ES-I3 (cell line): ENCODE results near the gene P2RY2.

Experiments
- H3K36me3 ChIP-seq: 2 replicates; pipeline ENCODE4 v1.6.1; 2013; ENCODE audit warnings: mild to moderate bottlenecking, low read length, control low read depth, moderate library complexity; ENCODE audit not compliant: insufficient read depth
- H3K4me1 ChIP-seq: 2 replicates; pipeline ENCODE4 v1.6.1; 2013; ENCODE audit warnings: mild to moderate bottlenecking, control low read depth, low read length; ENCODE audit not compliant: insufficient read depth
- H3K9ac ChIP-seq: 2 replicates; pipeline ENCODE4 v1.6.1; 2013; ENCODE audit warnings: low read depth, mild to moderate bottlenecking, low read length, moderate library complexity
- H3K9me3 ChIP-seq: 2 replicates; pipeline ENCODE4 v1.6.1; 2013; ENCODE audit warnings: mild to moderate bottlenecking, low read length, moderate library complexity; ENCODE audit not compliant: control insufficient read depth, insufficient read depth

P2RY2 gene

DNA sequence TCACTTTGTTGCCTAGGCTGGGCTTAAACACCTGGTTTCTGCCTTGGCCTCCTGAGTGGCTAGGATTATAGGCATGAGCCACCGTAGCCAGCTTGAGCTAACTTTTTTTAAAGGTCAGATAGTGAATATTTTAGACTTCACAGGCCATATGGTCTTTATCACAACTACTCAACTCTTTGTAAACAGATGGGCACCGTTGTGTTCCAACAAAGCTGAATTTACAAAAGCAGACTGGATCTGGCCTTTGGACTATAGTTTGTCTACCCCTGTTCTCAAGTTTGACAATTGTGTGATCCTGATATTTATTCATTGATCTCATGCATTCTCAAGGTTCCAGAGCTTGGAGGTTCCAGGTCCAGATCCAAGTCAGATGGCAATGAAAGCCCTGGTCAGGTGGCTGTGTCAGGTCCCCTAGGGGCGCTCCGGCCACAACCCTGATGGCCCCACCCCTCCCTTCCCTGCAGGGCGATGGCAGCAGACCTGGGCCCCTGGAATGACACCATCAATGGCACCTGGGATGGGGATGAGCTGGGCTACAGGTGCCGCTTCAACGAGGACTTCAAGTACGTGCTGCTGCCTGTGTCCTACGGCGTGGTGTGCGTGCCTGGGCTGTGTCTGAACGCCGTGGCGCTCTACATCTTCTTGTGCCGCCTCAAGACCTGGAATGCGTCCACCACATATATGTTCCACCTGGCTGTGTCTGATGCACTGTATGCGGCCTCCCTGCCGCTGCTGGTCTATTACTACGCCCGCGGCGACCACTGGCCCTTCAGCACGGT lies 15.8 kb downstream of the P2RY2 start:
- Histone ChIP-seq H3K36me3 (no peaks in the 10 kb centered on the region), H3K9me3 (no peaks in the 10 kb centered on the region), H3K9ac (no peak overlapping the region), H3K4me1 (peaks cover 3% of the 10 kb centered on the region; the same call in 1 of the 2 replicates)

DNA sequence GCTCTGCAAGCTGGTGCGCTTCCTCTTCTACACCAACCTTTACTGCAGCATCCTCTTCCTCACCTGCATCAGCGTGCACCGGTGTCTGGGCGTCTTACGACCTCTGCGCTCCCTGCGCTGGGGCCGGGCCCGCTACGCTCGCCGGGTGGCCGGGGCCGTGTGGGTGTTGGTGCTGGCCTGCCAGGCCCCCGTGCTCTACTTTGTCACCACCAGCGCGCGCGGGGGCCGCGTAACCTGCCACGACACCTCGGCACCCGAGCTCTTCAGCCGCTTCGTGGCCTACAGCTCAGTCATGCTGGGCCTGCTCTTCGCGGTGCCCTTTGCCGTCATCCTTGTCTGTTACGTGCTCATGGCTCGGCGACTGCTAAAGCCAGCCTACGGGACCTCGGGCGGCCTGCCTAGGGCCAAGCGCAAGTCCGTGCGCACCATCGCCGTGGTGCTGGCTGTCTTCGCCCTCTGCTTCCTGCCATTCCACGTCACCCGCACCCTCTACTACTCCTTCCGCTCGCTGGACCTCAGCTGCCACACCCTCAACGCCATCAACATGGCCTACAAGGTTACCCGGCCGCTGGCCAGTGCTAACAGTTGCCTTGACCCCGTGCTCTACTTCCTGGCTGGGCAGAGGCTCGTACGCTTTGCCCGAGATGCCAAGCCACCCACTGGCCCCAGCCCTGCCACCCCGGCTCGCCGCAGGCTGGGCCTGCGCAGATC lies 16.5 kb downstream of the P2RY2 start:
- Histone ChIP-seq H3K4me1 (no peaks in the 10 kb centered on the region), H3K36me3 (no peaks in the 10 kb centered on the region), H3K9ac (no peak overlapping the region), H3K9me3 (no peaks in the 10 kb centered on the region)

DNA sequence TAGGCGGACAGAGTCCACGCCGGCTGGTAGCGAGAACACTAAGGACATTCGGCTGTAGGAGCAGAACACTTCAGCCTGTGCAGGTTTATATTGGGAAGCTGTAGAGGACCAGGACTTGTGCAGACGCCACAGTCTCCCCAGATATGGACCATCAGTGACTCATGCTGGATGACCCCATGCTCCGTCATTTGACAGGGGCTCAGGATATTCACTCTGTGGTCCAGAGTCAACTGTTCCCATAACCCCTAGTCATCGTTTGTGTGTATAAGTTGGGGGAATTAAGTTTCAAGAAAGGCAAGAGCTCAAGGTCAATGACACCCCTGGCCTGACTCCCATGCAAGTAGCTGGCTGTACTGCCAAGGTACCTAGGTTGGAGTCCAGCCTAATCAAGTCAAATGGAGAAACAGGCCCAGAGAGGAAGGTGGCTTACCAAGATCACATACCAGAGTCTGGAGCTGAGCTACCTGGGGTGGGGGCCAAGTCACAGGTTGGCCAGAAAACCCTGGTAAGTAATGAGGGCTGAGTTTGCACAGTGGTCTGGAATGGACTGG lies 17.2 kb downstream of the P2RY2 start:
- H3K9me3 ChIP-seq = no peaks in the 10 kb centered on the region
- H3K36me3 ChIP-seq = no peaks in the 10 kb centered on the region
- H3K4me1 ChIP-seq = no peaks in the 10 kb centered on the region
- H3K9ac ChIP-seq = no peak overlapping the region

DNA sequence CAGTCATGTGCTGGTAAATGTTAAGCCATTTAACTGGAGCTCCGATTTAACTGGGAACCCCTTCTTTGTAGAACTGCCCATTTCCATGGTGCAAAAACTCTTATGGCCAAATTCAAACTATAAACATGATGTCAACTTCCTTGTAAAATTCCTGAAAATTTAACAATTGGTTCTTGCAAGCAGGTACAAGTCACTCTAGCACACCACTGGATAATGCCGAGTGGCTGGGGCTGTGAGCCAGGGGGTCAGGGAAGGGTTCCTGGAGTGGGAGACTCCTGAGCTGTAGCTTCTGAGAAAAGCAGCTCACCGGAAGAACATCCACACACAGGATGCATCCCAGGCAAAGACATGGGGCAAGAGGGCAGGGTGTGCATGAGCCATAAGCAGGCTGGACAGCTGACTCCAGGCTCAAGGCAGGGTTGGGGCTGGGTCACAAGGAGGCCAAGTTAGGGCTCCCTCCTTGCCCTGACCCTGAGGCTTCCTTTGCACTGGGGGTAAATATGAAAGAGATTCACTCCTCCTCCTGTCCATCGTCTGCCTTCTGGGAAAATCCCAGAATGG lies 18.2 kb downstream of the P2RY2 start:
- Histone ChIP-seq H3K4me1 (no peaks in the 10 kb centered on the region), H3K9ac (no peak overlapping the region), H3K36me3 (no peaks in the 10 kb centered on the region), H3K9me3 (no peaks in the 10 kb centered on the region)

- no peak overlapping the region for H3K9ac ChIP-seq
- no peaks in the 10 kb centered on the region for H3K36me3 ChIP-seq
- no peaks in the 10 kb centered on the region for H3K4me1 ChIP-seq
- H3K9me3 ChIP-seq = no peaks in the 10 kb centered on the region
Observed at GRCh38 chr11:73236854-73237253, 18.8 kb downstream of the P2RY2 start.

DNA sequence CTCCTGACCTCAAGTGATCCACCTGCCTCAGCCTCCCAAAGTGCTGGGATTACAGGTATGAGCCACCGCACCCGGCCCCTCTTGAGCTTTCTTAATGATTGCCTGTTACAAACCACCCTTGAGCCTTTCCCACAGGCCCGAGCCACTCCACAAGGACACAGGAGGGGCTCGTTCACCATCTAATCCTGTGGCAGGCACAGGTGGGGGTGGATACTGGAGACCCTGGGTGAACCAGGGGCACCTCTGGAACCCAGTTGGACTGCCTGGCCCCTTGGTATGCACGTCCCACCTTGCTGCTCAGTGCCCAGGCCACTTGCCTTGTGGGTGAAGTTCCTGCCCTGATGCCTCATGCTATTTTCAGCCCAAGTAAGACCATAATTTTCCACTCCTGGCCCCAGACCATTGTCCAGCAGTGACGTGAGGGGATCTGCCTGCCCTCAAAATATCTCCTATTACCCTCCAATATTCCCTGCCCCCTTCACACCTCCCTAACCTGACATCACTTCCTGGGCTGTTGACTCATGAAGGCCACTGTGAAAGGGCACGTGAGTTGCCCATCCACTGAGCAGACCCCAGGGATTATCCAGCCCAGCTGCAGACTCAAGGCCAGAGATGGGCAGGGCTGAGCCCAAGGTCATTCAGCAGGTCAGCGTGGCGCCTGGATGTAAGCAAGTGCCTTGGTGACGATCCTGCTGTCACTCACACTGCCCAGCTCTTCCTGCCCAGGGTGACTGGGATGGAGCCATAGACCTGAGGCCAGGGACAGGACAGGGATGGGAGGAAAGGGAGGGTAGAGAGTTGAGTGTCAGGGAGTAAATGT lies 19.6 kb downstream of the P2RY2 start:
- Histone ChIP-seq H3K9ac (no peak overlapping the region), H3K36me3 (no peaks in the 10 kb centered on the region), H3K9me3 (no peaks in the 10 kb centered on the region), H3K4me1 (no peaks in the 10 kb centered on the region)

DNA sequence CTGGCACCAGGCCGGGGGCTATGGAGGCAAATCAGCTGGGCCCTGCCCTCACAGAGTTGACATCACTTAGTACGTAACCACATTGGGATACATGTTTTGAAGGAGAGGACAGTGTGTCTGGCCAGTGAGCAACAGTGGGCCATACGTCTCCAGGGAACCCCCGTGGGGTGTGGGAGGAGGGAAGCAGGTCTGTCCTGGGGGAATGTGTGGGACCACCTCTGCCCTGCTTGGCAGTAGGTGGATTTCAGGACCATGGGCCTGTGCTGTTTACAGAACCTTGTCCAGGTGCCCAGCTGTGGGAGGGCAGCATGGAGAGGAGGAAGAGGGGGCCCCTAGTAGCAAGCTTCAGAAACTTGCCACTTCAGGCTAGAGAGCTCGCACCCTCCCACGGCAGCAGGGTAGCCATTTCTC lies 21.0 kb downstream of the P2RY2 start:
- Histone ChIP-seq H3K36me3 (no peaks in the 10 kb centered on the region), H3K9ac (no peak overlapping the region), H3K4me1 (peaks cover 5% of the 10 kb centered on the region; the same call in 1 of the 2 replicates), H3K9me3 (no peaks in the 10 kb centered on the region)

GRCh38 chr11:73239571-73240189 lies 21.6 kb downstream of the P2RY2 start:
- no peaks in the 10 kb centered on the region for H3K36me3 ChIP-seq
- H3K9me3 ChIP-seq = no peaks in the 10 kb centered on the region
- H3K4me1 ChIP-seq = peaks cover 5% of the 10 kb centered on the region; the same call in 1 of the 2 replicates
- no peak overlapping the region for H3K9ac ChIP-seq

- H3K9ac ChIP-seq = no peak overlapping the region
- no peaks in the 10 kb centered on the region for H3K36me3 ChIP-seq
- H3K9me3 ChIP-seq = no peaks in the 10 kb centered on the region
- H3K4me1 ChIP-seq = peaks cover 5% of the 10 kb centered on the region; the same call in 1 of the 2 replicates
Observed at GRCh38 chr11:73240190-73240781, 22.2 kb downstream of the P2RY2 start.

- H3K4me1 ChIP-seq = peaks cover 5% of the 10 kb centered on the region; the same call in 1 of the 2 replicates
- no peaks in the 10 kb centered on the region for H3K9me3 ChIP-seq
- no peak overlapping the region for H3K9ac ChIP-seq
- no peaks in the 10 kb centered on the region for H3K36me3 ChIP-seq
Observed at GRCh38 chr11:73241300-73241699, 23.2 kb downstream of the P2RY2 start.

GRCh38 chr11:73242251-73243092 lies 24.4 kb downstream of the P2RY2 start:
- Histone ChIP-seq H3K36me3 (no peaks in the 10 kb centered on the region), H3K4me1 (peaks cover 5% of the 10 kb centered on the region; the same call in 1 of the 2 replicates), H3K9ac (peak overlapping the region; percentile 56), H3K9me3 (no peaks in the 10 kb centered on the region)

DNA sequence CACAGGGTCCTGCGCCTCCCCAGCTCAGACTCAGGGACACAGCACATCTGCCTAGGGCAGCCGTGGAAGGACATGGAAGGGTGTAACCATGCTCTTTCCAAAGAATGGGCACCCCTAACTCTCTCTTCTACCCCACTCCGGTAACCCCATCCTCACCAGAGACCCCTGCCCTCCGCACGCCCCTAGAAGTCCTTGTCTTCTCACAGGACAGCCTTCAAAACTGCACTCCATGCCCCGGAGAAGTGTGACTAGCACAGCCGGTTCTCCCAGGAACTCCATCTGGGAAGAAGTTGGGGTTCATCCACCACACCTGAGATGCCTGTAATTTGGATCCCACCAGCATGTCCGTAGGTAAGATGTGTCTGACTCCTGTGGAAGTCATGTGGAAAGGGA lies 25.0 kb downstream of the P2RY2 start:
- H3K36me3 ChIP-seq = no peaks in the 10 kb centered on the region
- H3K4me1 ChIP-seq = peaks cover 5% of the 10 kb centered on the region; the same call in 1 of the 2 replicates
- no peak overlapping the region; the same call in 1 of the 2 replicates for H3K9ac ChIP-seq
- no peaks in the 10 kb centered on the region for H3K9me3 ChIP-seq
